NOMO-1 treated with dmso at 0.1 percent for 144 hours (cell line): Measurements from ENCODE around the gene FRMPD2.
"Not testable (repeated sequence)": the region's sequence is repeated elsewhere in the genome, so short reads cannot be mapped to it uniquely, and the experiment has no call there.

ENCODE experiments used
- DNase-seq: peaks from one replicate; lab custom pipeline; 2025; ENCODE audit not compliant: unreplicated experiment; lab: John Stamatoyannopoulos, UW

The FRMPD2 gene

GRCh38 chr10:48251525-48252353, 22.8 kb downstream of the FRMPD2 start:
- no peak for DNase-seq

- no peak for DNase-seq
Measured at GRCh38 chr10:48251152-48251524, 23.4 kb downstream of the FRMPD2 start.

GRCh38 chr10:48249763-48250351, 24.6 kb downstream of the FRMPD2 start:
- no peak for DNase-seq

GRCh38 chr10:48249004-48249762, 25.3 kb downstream of the FRMPD2 start:
- no peak for DNase-seq

GRCh38 chr10:48248462-48248861, 26.0 kb downstream of the FRMPD2 start:
- no peak for DNase-seq

- no peak for DNase-seq
Measured at GRCh38 chr10:48247680-48248079, 26.8 kb downstream of the FRMPD2 start.

- DNase-seq = no peak
Measured at GRCh38 chr10:48246501-48246900, 28.0 kb downstream of the FRMPD2 start.

GRCh38 chr10:48245977-48246376, 28.5 kb downstream of the FRMPD2 start:
- no peak for DNase-seq

- DNase-seq = not testable (repeated sequence)
Measured at GRCh38 chr10:48243921-48244320, 30.6 kb downstream of the FRMPD2 start.

- no peak for DNase-seq
Measured at GRCh38 chr10:48243487-48243886, 31.0 kb downstream of the FRMPD2 start.

- DNase-seq = no peak
Measured at GRCh38 chr10:48242171-48242904, 32.2 kb downstream of the FRMPD2 start.

GRCh38 chr10:48241332-48241731, 33.2 kb downstream of the FRMPD2 start:
- no peak for DNase-seq

GRCh38 chr10:48240196-48240595, 34.3 kb downstream of the FRMPD2 start:
- DNase-seq = no peak

GRCh38 chr10:48239618-48240017, 34.9 kb downstream of the FRMPD2 start:
- no peak for DNase-seq

GRCh38 chr10:48238826-48239520, 35.5 kb downstream of the FRMPD2 start:
- DNase-seq = no peak

GRCh38 chr10:48237259-48238250, 36.9 kb downstream of the FRMPD2 start:
- no peak for DNase-seq

- no peak for DNase-seq
Measured at GRCh38 chr10:48236199-48236621, 38.3 kb downstream of the FRMPD2 start.

GRCh38 chr10:48235501-48235900, 39.0 kb downstream of the FRMPD2 start:
- DNase-seq = no peak

- no peak for DNase-seq
Measured at GRCh38 chr10:48234787-48235186, 39.7 kb downstream of the FRMPD2 start.
